Daoy (cell line): ENCODE measurements around the gene PLCB2. TPM values are rescaled to one million over a fixed set of nuclear protein-coding genes. Genes with fewer than 3 reads are reported as not detected.

Experiments
- total RNA-seq: library from RNA; depleted of rRNA; stranded (reverse); fragments of >200 nt; shearing (Covaris generic); gene quantifications from 2 replicates; pipeline ENCODE4 v1.2.3, GENCODE V29; 2014; rRNA removed

Gene PLCB2
- total RNA-seq, 1 experiment from 2014 or later = 0.29 TPM

Other genes starting within 250 kb of the PLCB2 start
- gene BMF, start 199.1 kb downstream of the PLCB2 start, total RNA-seq = 2.2 and 3.7 TPM in 2 replicates
- 90.3 and 108 TPM in 2 replicates for gene BUB1B, start 146.9 kb downstream of the PLCB2 start, total RNA-seq
- gene PAK6, start 68.9 kb downstream of the PLCB2 start, total RNA-seq = 0.12 and 0.57 TPM in 2 replicates
- gene ANKRD63, start 24.9 kb downstream of the PLCB2 start, total RNA-seq = 0.63 and 0.97 TPM in 2 replicates
- 12.9 and 15.5 TPM in 2 replicates for gene INAFM2, start 15.8 kb upstream of the PLCB2 start, total RNA-seq
- gene CCDC9B, start 33.0 kb upstream of the PLCB2 start, total RNA-seq = 5.4 and 6.1 TPM in 2 replicates
- gene PHGR1, start 43.1 kb upstream of the PLCB2 start, total RNA-seq = not detected in 2 replicates
- 0.51 and 1.1 TPM in 2 replicates for gene DISP2, start 50.3 kb upstream of the PLCB2 start, total RNA-seq
- gene KNSTRN, start 74.8 kb upstream of the PLCB2 start, total RNA-seq = 91.9 and 144 TPM in 2 replicates
- 17.9 and 23.4 TPM in 2 replicates for gene IVD, start 97.9 kb upstream of the PLCB2 start, total RNA-seq
- 10.8 and 11.0 TPM in 2 replicates for gene BAHD1, start 133.0 kb upstream of the PLCB2 start, total RNA-seq
- gene CHST14, start 163.0 kb upstream of the PLCB2 start, total RNA-seq = 11.3 and 16.6 TPM in 2 replicates